Vagina (tissue), 2 donors: Measurements from ENCODE around the gene MT1E. TPM values are rescaled to one million over a fixed set of nuclear protein-coding genes. Genes with fewer than 3 reads are reported as not detected.
A peak's percentile ranks its signal among the peaks of the same experiment; 100 is the strongest.

Experiments
- DNase-seq, 2 donors: peaks; one replicate each; pipeline ENCODE4 v3.0.0-alpha.2; 2017; ENCODE audit errors: extremely low spot score in 2 of 2
- H3K27ac ChIP-seq: fragments of 200-600 bp; sonication (generic); one replicate; pipeline ENCODE4 v1.5.1; 2019
- H3K27me3 ChIP-seq: fragments of 200-600 bp; sonication (generic); one replicate; pipeline ENCODE4 v1.5.1; 2019
- H3K36me3 ChIP-seq, 2 donors: fragments of 200-600 bp; sonication (generic); one replicate each; pipeline ENCODE4 v1.5.1; 2017 to 2019
- H3K4me1 ChIP-seq: fragments of 200-600 bp; sonication (generic); one replicate; pipeline ENCODE4 v1.5.1; 2019
- H3K4me3 ChIP-seq, 2 donors: fragments of 200-600 bp; sonication (generic); 1 replicate in 1 of 2; 2 replicates in 1 of 2; pipeline ENCODE4 v1.5.1; 2016 to 2019
- H3K9me3 ChIP-seq: fragments of 200-600 bp; sonication (generic); one replicate; pipeline ENCODE4 v1.5.1; 2019
- CTCF ChIP-seq, 3 experiments: fragments of 450-650 bp in 2 of 3; fragments of 200-600 bp in 1 of 3; sonication (generic) in 1 of 3; IDR thresholded peaks; one replicate each; pipeline ENCODE4 v1.5.1; 2017 to 2019; ENCODE audit warnings: antibody characterized with exemption in 3 of 3, mild to moderate bottlenecking in 2 of 3, moderate library complexity in 2 of 3
- POLR2A ChIP-seq, 2 donors: fragments of 450-650 bp; IDR thresholded peaks; one replicate each; pipeline ENCODE4 v1.6.1; 2017; ENCODE audit warnings: antibody characterized with exemption in 2 of 2, mild to moderate bottlenecking in 2 of 2, moderate library complexity in 2 of 2
- POLR2AphosphoS5 ChIP-seq, 2 donors: sonication (generic); formaldehyde crosslinking; IDR thresholded peaks; one replicate each; pipeline ENCODE4 v1.9.0; 2017; ENCODE audit warnings: antibody characterized with exemption in 2 of 2, mild to moderate bottlenecking in 2 of 2, low read depth in 1 of 2; ENCODE audit not compliant: insufficient read depth in 1 of 2
- intact Hi-C: fragments of 100-400 bp; cut with DNase I; formaldehyde crosslinking; loops from one replicate; pipeline ENCODE4 v1.15.1; 2023
- total RNA-seq: library from RNA; depleted of rRNA; stranded (reverse); fragments of >200 nt; gene quantifications from one replicate; pipeline ENCODE4 v1.2.3, GENCODE V29; 2016

Gene MT1E
- total RNA-seq, 1 donor from 2014 or later = 564 TPM

- intact Hi-C loops = no loop called here
- no peak for DNase-seq
- Histone ChIP-seq H3K36me3 (no peaks in the 10 kb centered on the region), H3K4me3 (no peak overlapping the region), H3K27me3 (no peaks in the 10 kb centered on the region), H3K4me1 (peaks cover 28% of the 10 kb centered on the region), H3K27ac (no peak overlapping the region), H3K9me3 (no peaks in the 10 kb centered on the region)
- no peak for TF ChIP-seq POLR2A (IDR thresholded peaks at IDR 0.05)
- no peak for TF ChIP-seq POLR2AphosphoS5 (IDR thresholded peaks at IDR 0.05; ENCODE audit: insufficient read depth in 1 of 2, low read depth in 1 of 2)
- no peak for TF ChIP-seq CTCF (IDR thresholded peaks at IDR 0.05)
Measured at GRCh38 chr16:56630134-56630533, 4.6 kb downstream of the MT1E start.

GRCh38 chr16:56631197-56631596 lies 5.6 kb downstream of the MT1E start:
- Histone ChIP-seq H3K4me1 (peaks cover 31% of the 10 kb centered on the region), H3K9me3 (no peaks in the 10 kb centered on the region), H3K4me3 (no peak overlapping the region), H3K27ac (no peak overlapping the region), H3K27me3 (no peaks in the 10 kb centered on the region), H3K36me3 (no peaks in the 10 kb centered on the region)
- intact Hi-C loops = no loop called here
- no peak for DNase-seq
- TF ChIP-seq CTCF (IDR thresholded peaks at IDR 0.05) (no peak), POLR2AphosphoS5 (IDR thresholded peaks at IDR 0.05; ENCODE audit: insufficient read depth in 1 of 2, low read depth in 1 of 2) (no peak), POLR2A (IDR thresholded peaks at IDR 0.05) (no peak)

GRCh38 chr16:56631832-56632155 lies 6.2 kb downstream of the MT1E start:
- Histone ChIP-seq H3K4me1 (peaks cover 25% of the 10 kb centered on the region), H3K4me3 (peak overlapping the region; percentile 52 to 53), H3K9me3 (no peaks in the 10 kb centered on the region), H3K27ac (peak overlapping the region; percentile 71), H3K36me3 (no peaks in the 10 kb centered on the region), H3K27me3 (no peaks in the 10 kb centered on the region)
- intact Hi-C loops = loop anchor here (2.0 kb wide), 1 partner anchor 23 kb away; the partner anchor contains the start of gene MT2A
- DNase-seq = no peak
- TF ChIP-seq POLR2AphosphoS5 (IDR thresholded peaks at IDR 0.05; ENCODE audit: insufficient read depth in 1 of 2, low read depth in 1 of 2) (no peak), CTCF (IDR thresholded peaks at IDR 0.05) (no peak), POLR2A (IDR thresholded peaks at IDR 0.05) (no peak)

- H3K4me3 ChIP-seq = peak within 1 kb of the TSS; percentile 52 to 53
- peak in 1 of 2 donors; percentile 77 for TF ChIP-seq POLR2AphosphoS5 (IDR thresholded peaks at IDR 0.05; ENCODE audit: insufficient read depth in 1 of 2, low read depth in 1 of 2)
- TF ChIP-seq CTCF (IDR thresholded peaks at IDR 0.05) = no peak
- TF ChIP-seq POLR2A (IDR thresholded peaks at IDR 0.05) = peak in 1 of 2 donors; percentile 13
- H3K9me3 ChIP-seq = no peaks in the 10 kb centered on the region
- peak within 1 kb of the TSS; percentile 71 for H3K27ac ChIP-seq
- H3K4me1 ChIP-seq = peaks cover 22% of the 10 kb centered on the region
- intact Hi-C loops = loop anchor here (2.0 kb wide), 1 partner anchor 24 kb away; the partner anchor contains the start of gene MT2A
- DNase-seq = no peak
- H3K36me3 ChIP-seq = no peaks in the 10 kb centered on the region
- no peaks in the 10 kb centered on the region for H3K27me3 ChIP-seq
Measured at GRCh38 chr16:56632156-56632847, 6.7 kb downstream of the MT1E start, which contains the start of gene MT1M. MT1M (plus strand) TSS chr16:56632659; CDS start chr16:56632732, 73 bp downstream.

GRCh38 chr16:56632848-56633365 lies 7.3 kb downstream of the MT1E start:
- Histone ChIP-seq H3K9me3 (no peaks in the 10 kb centered on the region), H3K27ac (peak overlapping the region; percentile 71), H3K36me3 (no peaks in the 10 kb centered on the region), H3K4me1 (peaks cover 22% of the 10 kb centered on the region), H3K4me3 (peak overlapping the region; percentile 52 to 53), H3K27me3 (no peaks in the 10 kb centered on the region)
- no peak for TF ChIP-seq CTCF (IDR thresholded peaks at IDR 0.05)
- no peak for TF ChIP-seq POLR2AphosphoS5 (IDR thresholded peaks at IDR 0.05; ENCODE audit: insufficient read depth in 1 of 2, low read depth in 1 of 2)
- TF ChIP-seq POLR2A (IDR thresholded peaks at IDR 0.05) = no peak
- no peak for DNase-seq
- intact Hi-C loops = loop anchor here (2.0 kb wide), 1 partner anchor 24 kb away; the partner anchor contains the start of gene MT2A
